ENCODE data around the gene SSC5D. TPM values are rescaled to one million over a fixed set of nuclear protein-coding genes. Genes with fewer than 3 reads are reported as not detected.

The SSC5D gene
- polyA plus RNA-seq, 3 donors from 2014 or later = not detected

- no peak overlapping the region for H3K27ac Mint-ChIP-seq
- no peaks in the 10 kb centered on the region for H3K4me1 Mint-ChIP-seq
- no peaks in the 10 kb centered on the region for H3K36me3 Mint-ChIP-seq
- no peak for DNase-seq
- H3K9me3 Mint-ChIP-seq = no peaks in the 10 kb centered on the region
- peaks cover under 1 to 7% (median 3%) of the 10 kb centered on the region in 3 donors for H3K27me3 Mint-ChIP-seq (ENCODE audit: low read depth in 3 of 3)
- no peak overlapping the region for H3K4me3 Mint-ChIP-seq
Observed at GRCh38 chr19:55540619-55541018, 52.4 kb downstream of the SSC5D start.

DNA sequence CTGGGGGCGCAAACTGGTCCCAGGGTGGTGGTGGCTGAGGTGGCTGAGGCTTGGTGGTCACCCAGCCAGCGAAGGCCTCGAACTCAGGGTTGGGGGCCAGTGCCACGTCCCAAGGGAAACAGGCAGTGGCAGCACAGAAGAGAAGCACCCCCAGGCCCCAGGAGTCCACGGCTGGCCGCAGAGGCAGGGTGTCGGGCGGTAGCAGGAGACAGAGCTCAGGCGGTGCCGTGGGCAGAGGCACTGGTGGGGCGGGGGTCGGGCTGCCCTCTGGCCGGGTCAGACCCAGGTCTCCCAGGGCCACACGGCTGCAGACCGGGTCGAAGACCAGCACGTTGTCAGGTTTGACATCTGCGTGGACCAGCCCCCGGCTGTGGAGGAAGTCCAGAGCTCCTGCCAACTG lies 52.9 kb downstream of the SSC5D start:
- H3K36me3 Mint-ChIP-seq = no peaks in the 10 kb centered on the region
- peaks cover 2 to 9% (median 4%) of the 10 kb centered on the region in 3 donors for H3K27me3 Mint-ChIP-seq (ENCODE audit: low read depth in 3 of 3)
- no peaks in the 10 kb centered on the region for H3K4me1 Mint-ChIP-seq
- H3K27ac Mint-ChIP-seq = no peak overlapping the region
- no peak overlapping the region for H3K4me3 Mint-ChIP-seq
- no peaks in the 10 kb centered on the region for H3K9me3 Mint-ChIP-seq
- no peak for DNase-seq

DNA sequence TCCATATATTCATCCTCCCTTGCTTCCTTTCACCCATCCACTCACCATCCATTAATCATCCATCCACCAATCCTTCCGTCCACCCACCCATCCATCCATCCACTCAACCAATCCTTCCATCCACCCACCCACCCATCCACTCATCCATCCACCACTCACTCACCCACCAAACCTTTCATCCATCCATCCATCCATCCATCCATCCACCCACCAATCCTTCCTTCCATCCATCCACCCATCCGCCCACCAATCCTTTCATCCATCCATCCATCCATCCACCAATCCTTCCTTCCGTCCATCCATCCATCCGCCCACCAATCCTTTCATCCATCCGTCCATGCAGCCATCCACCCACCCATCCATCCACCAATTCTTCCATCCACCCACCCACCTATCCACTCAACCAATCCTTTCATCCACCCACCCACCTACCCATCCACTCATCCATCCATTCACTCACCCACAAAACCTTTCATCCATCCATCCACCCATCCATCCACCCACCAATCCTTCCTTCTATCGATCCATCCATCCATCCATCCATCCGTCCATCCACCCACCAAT lies 54.1 kb downstream of the SSC5D start:
- H3K27ac Mint-ChIP-seq = no peak overlapping the region
- H3K36me3 Mint-ChIP-seq = no peaks in the 10 kb centered on the region
- no peaks in the 10 kb centered on the region for H3K9me3 Mint-ChIP-seq
- peaks cover 2 to 9% (median 4%) of the 10 kb centered on the region in 3 donors for H3K27me3 Mint-ChIP-seq (ENCODE audit: low read depth in 3 of 3)
- H3K4me3 Mint-ChIP-seq = no peak overlapping the region
- DNase-seq = no peak
- H3K4me1 Mint-ChIP-seq = no peaks in the 10 kb centered on the region

- H3K27me3 Mint-ChIP-seq (ENCODE audit: low read depth in 3 of 3) = peaks cover 2 to 15% (median 6%) of the 10 kb centered on the region in 3 donors
- no peaks in the 10 kb centered on the region for H3K4me1 Mint-ChIP-seq
- H3K27ac Mint-ChIP-seq = no peak overlapping the region
- no peaks in the 10 kb centered on the region for H3K9me3 Mint-ChIP-seq
- no peak for DNase-seq
- no peak overlapping the region for H3K4me3 Mint-ChIP-seq
- H3K36me3 Mint-ChIP-seq = no peaks in the 10 kb centered on the region
Observed at GRCh38 chr19:55543567-55543966, 55.3 kb downstream of the SSC5D start.

DNA sequence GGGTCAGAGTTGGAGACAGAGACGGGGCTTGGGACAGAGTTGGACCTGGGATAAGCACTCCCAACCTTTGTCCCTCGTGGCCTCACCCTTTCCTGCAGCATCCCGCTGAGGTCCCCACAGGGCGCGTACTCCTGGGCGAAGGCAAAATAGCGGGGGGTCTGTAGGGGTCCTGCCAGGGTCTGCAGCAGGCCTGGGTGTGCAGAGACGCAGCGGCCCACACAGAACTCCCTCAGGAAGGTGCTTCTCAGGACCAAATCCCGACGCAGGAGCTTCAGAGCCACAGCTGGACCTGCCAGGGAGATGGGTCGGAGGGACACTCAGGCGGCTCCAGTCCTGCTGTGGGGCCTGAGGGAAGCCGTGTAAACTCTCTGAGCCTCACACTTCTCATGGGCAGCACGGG lies 55.8 kb downstream of the SSC5D start:
- Mint-ChIP-seq H3K27ac (no peak overlapping the region), H3K4me1 (no peaks in the 10 kb centered on the region), H3K4me3 (no peak overlapping the region), H3K9me3 (no peaks in the 10 kb centered on the region), H3K36me3 (no peaks in the 10 kb centered on the region), H3K27me3 (ENCODE audit: low read depth in 3 of 3) (peaks cover 2 to 15% (median 6%) of the 10 kb centered on the region in 3 donors)
- no peak for DNase-seq

DNA sequence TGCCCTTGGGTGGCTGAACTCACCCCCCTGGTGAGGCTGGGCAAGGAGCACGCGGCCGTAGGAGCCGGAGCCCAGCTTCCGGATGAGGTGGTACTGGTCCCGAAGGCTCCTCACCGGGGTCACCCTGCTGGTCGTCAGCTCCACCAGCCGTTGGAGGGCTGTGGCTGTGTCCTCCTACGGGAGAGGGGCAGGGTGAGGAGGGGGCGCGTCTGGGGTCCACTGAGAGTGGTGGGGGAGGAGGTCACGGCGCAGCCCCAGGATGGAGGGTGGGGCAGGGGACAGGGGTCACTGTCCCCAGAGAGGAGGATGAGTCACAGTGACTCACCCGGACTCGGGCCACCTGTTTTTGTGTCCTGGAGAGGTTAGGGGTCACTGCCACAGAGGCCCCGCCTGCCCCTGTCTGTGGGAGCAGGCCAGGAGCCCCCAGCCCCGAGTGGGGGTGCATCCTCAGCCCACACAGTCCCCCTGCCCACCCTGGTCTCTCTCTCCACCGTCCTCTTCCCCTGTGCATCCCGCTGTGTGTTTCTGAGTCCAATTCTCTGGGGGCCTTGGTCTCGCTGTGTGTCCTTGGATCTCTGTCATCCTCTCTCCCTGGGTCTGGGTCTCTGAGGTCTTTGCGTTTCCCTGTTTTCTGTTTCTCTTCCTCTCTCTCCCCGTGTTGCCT lies 56.7 kb downstream of the SSC5D start:
- H3K27me3 Mint-ChIP-seq (ENCODE audit: low read depth in 3 of 3) = peaks cover 2 to 15% (median 6%) of the 10 kb centered on the region in 3 donors
- H3K4me1 Mint-ChIP-seq = no peaks in the 10 kb centered on the region
- H3K9me3 Mint-ChIP-seq = no peaks in the 10 kb centered on the region
- H3K4me3 Mint-ChIP-seq = no peak overlapping the region
- no peak for DNase-seq
- H3K36me3 Mint-ChIP-seq = no peaks in the 10 kb centered on the region
- no peak overlapping the region for H3K27ac Mint-ChIP-seq

DNA sequence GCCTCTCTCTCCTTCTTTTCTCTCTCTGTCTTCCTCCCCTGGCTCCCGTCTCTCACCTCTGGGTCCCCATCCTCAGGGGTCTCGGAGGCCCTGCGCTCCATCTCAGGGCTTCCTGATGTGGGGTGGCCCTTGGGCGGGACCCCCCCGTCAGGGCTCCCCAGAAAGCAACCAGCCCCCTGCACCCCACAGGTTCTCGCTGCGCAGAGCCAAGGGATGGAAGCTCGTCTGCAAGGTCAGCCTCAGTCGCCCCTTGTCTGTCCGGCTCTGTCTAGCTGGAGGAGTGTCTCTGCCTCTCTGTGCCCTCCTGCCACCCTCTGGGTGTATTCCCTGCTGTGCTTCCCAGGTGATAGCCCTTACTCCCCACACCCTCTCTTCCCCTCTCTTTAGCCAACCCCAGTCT lies 57.2 kb downstream of the SSC5D start, which contains the start of gene SBK3:
SBK3 (minus strand) TSS at position 101 of the 400 bp plus-strand sequence; CDS start at position 101, 0 bp downstream.
- no peaks in the 10 kb centered on the region for H3K9me3 Mint-ChIP-seq
- no peak within 1 kb of the TSS for H3K27ac Mint-ChIP-seq
- no peaks in the 10 kb centered on the region for H3K36me3 Mint-ChIP-seq
- H3K4me1 Mint-ChIP-seq = no peaks in the 10 kb centered on the region
- DNase-seq = no peak
- H3K4me3 Mint-ChIP-seq = no peak within 1 kb of the TSS
- H3K27me3 Mint-ChIP-seq (ENCODE audit: low read depth in 3 of 3) = peaks cover 2 to 15% (median 6%) of the 10 kb centered on the region in 3 donors

DNA sequence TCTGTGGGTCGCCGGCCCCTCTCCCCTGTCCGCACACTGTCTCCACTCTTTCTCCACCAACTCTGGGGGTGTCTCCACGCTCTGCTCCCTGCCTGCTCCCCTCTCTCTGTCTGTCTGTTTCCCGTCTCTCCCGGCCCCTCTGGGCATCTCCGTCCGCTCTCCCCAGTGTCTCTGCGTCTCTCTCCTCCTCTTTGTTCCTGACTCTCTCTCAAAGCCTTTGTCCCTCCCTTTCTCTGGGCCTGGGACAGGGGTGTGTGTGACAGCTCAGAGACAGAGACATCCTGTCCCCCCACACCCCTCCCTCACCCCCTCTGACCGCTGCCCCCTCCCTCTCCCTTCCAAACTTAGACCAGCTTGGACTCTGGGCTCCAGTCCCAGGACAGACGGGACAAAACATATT lies 57.8 kb downstream of the SSC5D start:
- Mint-ChIP-seq H3K4me3 (no peak overlapping the region), H3K27me3 (ENCODE audit: low read depth in 3 of 3) (peaks cover 2 to 18% (median 6%) of the 10 kb centered on the region in 3 donors), H3K36me3 (no peaks in the 10 kb centered on the region), H3K4me1 (no peaks in the 10 kb centered on the region), H3K27ac (no peak overlapping the region), H3K9me3 (no peaks in the 10 kb centered on the region)
- no peak for DNase-seq

GRCh38 chr19:55546822-55547614 lies 58.8 kb downstream of the SSC5D start:
- Mint-ChIP-seq H3K4me1 (no peaks in the 10 kb centered on the region), H3K36me3 (no peaks in the 10 kb centered on the region), H3K27ac (no peak overlapping the region), H3K9me3 (no peaks in the 10 kb centered on the region), H3K27me3 (ENCODE audit: low read depth in 3 of 3) (peaks cover 2 to 18% (median 6%) of the 10 kb centered on the region in 3 donors), H3K4me3 (no peak overlapping the region)
- no peak for DNase-seq

DNA sequence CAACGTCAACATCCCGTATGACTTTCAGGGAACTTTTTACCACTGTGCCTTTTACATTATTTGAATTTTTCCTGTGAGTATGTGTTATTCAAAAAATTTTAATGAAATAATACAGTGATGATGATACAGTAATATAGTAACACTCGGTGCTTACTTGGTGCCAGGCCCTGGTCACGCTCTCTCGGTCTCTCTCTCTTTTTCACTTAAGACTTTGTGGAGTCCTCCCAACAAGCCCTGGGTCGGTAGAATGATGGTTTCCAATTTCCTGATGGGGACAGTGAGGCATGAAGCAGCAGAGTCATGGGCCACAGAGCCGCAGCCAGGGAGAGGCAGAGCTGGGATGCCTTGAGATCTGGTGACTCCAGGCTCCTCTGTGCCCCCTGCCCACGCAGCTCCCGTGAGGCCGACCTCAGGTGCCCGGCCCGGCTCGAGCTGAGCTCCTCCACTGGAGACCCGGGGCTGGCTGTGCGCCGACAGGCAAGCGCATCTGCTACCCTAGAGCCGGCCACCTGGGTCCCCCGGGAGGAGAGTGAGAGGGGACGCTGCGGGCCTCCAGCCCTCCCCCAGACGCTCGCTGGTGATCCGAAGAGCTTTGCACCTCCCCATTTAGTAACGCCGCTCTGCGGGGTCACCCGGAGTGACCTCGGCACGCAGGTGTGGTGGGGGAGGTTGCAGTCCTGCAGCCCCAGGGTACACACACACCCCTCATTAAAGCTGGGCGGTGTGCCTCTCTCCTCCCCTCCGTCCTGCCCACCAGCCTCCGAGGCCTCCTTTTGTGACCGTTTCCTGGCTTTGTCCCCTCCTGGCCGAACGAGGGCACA lies 61.5 kb downstream of the SSC5D start:
- Mint-ChIP-seq H3K4me1 (no peaks in the 10 kb centered on the region), H3K4me3 (no peak overlapping the region), H3K36me3 (no peaks in the 10 kb centered on the region), H3K27me3 (ENCODE audit: low read depth in 3 of 3) (peaks cover 2 to 19% (median 3%) of the 10 kb centered on the region in 3 donors), H3K27ac (no peak overlapping the region), H3K9me3 (no peaks in the 10 kb centered on the region)
- DNase-seq = no peak

DNA sequence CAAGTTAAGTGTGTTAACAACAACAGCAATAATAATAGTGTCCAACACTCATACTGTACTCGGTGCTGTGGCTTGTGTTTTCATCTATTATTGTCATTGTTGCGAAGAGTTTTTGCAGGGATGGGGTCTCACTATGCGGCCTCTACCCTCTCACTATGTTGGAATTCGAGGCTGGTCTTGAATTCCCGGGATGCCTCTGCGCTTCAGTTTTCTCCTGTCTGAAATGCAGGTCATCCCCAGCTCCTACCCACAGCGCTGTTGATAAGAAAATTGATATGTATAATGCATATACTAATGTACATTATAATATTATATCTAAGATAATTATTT lies 62.0 kb downstream of the SSC5D start:
- Mint-ChIP-seq H3K36me3 (no peaks in the 10 kb centered on the region), H3K4me3 (no peak overlapping the region), H3K27ac (no peak overlapping the region), H3K27me3 (ENCODE audit: low read depth in 3 of 3) (peaks cover 2 to 17% (median 3%) of the 10 kb centered on the region in 3 donors), H3K9me3 (no peaks in the 10 kb centered on the region), H3K4me1 (no peaks in the 10 kb centered on the region)
- DNase-seq = no peak

DNA sequence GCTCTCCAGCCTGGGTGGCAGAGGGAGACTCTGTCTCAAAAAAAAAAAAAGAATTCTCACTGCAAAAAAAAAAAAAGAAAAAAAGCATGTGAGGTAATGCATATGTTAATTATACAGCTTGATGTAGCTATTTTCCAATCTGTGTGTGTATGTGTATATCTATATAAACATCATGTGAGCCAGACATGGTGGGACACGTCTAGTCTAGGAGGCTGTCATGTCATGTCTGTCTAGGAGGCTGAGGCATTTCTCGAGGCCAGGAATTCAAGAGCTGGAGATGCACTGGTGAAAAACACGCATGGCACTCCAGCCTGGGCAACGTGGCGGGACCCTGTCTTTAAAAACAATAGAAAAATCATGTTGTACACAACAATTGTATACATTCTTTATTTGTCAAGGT lies 64.0 kb downstream of the SSC5D start:
- no peaks in the 10 kb centered on the region for H3K36me3 Mint-ChIP-seq

DNA sequence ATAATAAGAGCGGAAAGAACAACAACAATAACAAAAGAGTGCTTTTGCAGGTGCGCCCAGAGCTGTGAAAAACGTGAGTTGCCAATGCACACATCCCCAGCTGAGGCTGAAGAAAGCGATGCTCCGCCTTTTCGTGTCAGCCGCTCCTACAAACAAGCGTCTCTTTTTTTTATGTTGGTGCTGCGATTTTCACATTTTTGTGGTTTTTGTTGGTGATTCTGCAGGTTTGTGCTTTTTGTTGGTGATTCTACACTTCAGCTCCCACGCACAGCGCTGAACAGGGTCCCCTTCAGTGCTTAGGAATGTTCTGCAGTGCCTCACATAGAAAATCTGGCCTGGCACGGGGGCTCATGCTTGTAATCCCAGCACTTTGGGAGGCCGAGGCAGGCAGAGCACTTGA lies 64.4 kb downstream of the SSC5D start:
- DNase-seq = no peak
- no peak overlapping the region for H3K4me3 Mint-ChIP-seq
- H3K36me3 Mint-ChIP-seq = no peaks in the 10 kb centered on the region
- no peaks in the 10 kb centered on the region for H3K9me3 Mint-ChIP-seq
- peaks cover 0 to 14% (median 2%) of the 10 kb centered on the region in 3 donors for H3K27me3 Mint-ChIP-seq (ENCODE audit: low read depth in 3 of 3)
- H3K27ac Mint-ChIP-seq = no peak overlapping the region
- no peaks in the 10 kb centered on the region for H3K4me1 Mint-ChIP-seq

More for the DNA sequence above, 64.0 kb downstream of the SSC5D start:
- peaks cover 0 to 14% (median 2%) of the 10 kb centered on the region in 3 donors for H3K27me3 Mint-ChIP-seq (ENCODE audit: low read depth in 3 of 3)
- no peak overlapping the region for H3K4me3 Mint-ChIP-seq
- no peak for DNase-seq
- no peak overlapping the region for H3K27ac Mint-ChIP-seq
- H3K4me1 Mint-ChIP-seq = no peaks in the 10 kb centered on the region
- H3K9me3 Mint-ChIP-seq = no peaks in the 10 kb centered on the region
